K562 (cell line): ENCODE results near the gene IQUB. TPM values are rescaled to one million over a fixed set of nuclear protein-coding genes. Genes with fewer than 3 reads are reported as not detected.
A peak's percentile ranks its signal among the peaks of the same experiment; 100 is the strongest.

Experiments
- ATF2 ChIP-seq: sonication (generic); formaldehyde crosslinking; IDR thresholded peaks from 2 replicates; pipeline ENCODE4 v1.8.1; 2022; ENCODE audit warnings: missing genetic modification reagents
- CBFA2T2 ChIP-seq: fragments of 450-650 bp; conservative IDR thresholded peaks from 2 replicates; pipeline ENCODE4 v1.6.1; 2017; ENCODE audit warnings: mild to moderate bottlenecking
- E2F4 ChIP-seq: sonication (generic); formaldehyde crosslinking; IDR thresholded peaks from 2 replicates; pipeline ENCODE4 v1.8.0; 2022; ENCODE audit warnings: mild to moderate bottlenecking, low read depth, missing genetic modification reagents
- ELF4 ChIP-seq: fragments of 450-650 bp; formaldehyde crosslinking; IDR thresholded peaks from 2 replicates; pipeline ENCODE4 v1.4.0; 2022; ENCODE audit warnings: missing genetic modification characterization
- FIP1L1 ChIP-seq: fragments of 200-400 bp; formaldehyde crosslinking; IDR thresholded peaks from 2 replicates; pipeline ENCODE4 v1.6.1; 2018; ENCODE audit warnings: mild to moderate bottlenecking, low read depth, low read length; ENCODE audit not compliant: poor library complexity, severe bottlenecking
- IRF1 ChIP-seq: sonication (generic); formaldehyde crosslinking; IDR thresholded peaks from 2 replicates; pipeline ENCODE4 v1.8.0; 2022; ENCODE audit warnings: missing genetic modification reagents, mild to moderate bottlenecking, borderline replicate concordance
- JUND ChIP-seq, 2 experiments: IDR thresholded peaks; 2 replicates in 1 of 2; 3 replicates in 1 of 2; pipeline ENCODE4 v1.6.1; 2011; ENCODE audit warnings: borderline replicate concordance in 2 of 2, low read depth in 2 of 2, low read length in 2 of 2, improper control_type of control experiment in 1 of 2, missing biosample characterization in 1 of 2, missing genetic modification characterization in 1 of 2, missing genetic modification reagents in 1 of 2
- KDM4B ChIP-seq, 2 experiments: fragments of 450-650 bp in 1 of 2; sonication (generic) in 1 of 2; IDR thresholded peaks; 2 replicates each; pipeline ENCODE4 v1.6.1; 2016 to 2017; ENCODE audit warnings: borderline replicate concordance in 2 of 2, antibody characterized with exemption in 1 of 2, low read depth in 1 of 2, mild to moderate bottlenecking in 1 of 2
- KDM5B ChIP-seq: fragments of 200-600 bp; sonication (generic); IDR thresholded peaks from 2 replicates; pipeline ENCODE4 v1.6.1; 2012; ENCODE audit warnings: low read depth, mild to moderate bottlenecking, moderate library complexity, low read length, control low read depth, inconsistent platforms; ENCODE audit not compliant: insufficient replicate concordance
- LEF1 ChIP-seq: fragments of 450-650 bp; IDR thresholded peaks from 2 replicates; pipeline ENCODE4 v1.6.1; 2016; ENCODE audit warnings: mild to moderate bottlenecking
- MIER1 ChIP-seq: fragments of 450-650 bp; IDR thresholded peaks from 2 replicates; pipeline ENCODE4 v1.6.1; 2016; ENCODE audit warnings: antibody characterized with exemption, mild to moderate bottlenecking, low read depth
- MYNN ChIP-seq, 2 experiments: sonication (generic); formaldehyde crosslinking in 1 of 2; IDR thresholded peaks; 2 replicates each; pipeline versions ENCODE4 v1.5.0 to v1.6.1; 2016 to 2020; ENCODE audit warnings: antibody characterized with exemption in 1 of 2, missing genetic modification reagents in 1 of 2
- NFE2L1 ChIP-seq: fragments of 450-650 bp; IDR thresholded peaks from 2 replicates; pipeline ENCODE4 v1.6.1; 2016; ENCODE audit warnings: missing genetic modification characterization, low read depth, mild to moderate bottlenecking, missing compliant biosample characterization, moderate library complexity, borderline replicate concordance
- PHB ChIP-seq: fragments of 250-450 bp; sonication (Bioruptor Pico); IDR thresholded peaks from 2 replicates; pipeline ENCODE4 v1.5.0; 2021
- POLR3A ChIP-seq: IDR thresholded peaks from 2 replicates; pipeline ENCODE4 v1.6.1; 2011; ENCODE audit warnings: borderline replicate concordance, mild to moderate bottlenecking, moderate library complexity; ENCODE audit not compliant: insufficient read length, insufficient read depth; ENCODE audit errors: extremely low read depth
- PPARD ChIP-seq: fragments of 250-450 bp; sonication (Bioruptor Pico); IDR thresholded peaks from 2 replicates; pipeline ENCODE4 v1.8.0; 2022; ENCODE audit warnings: inconsistent platforms, mild to moderate bottlenecking, moderate library complexity
- STAT5A ChIP-seq: IDR thresholded peaks from 2 replicates; pipeline ENCODE4 v1.6.1; 2012; ENCODE audit warnings: low read length, inconsistent platforms, borderline replicate concordance
- STAT6 ChIP-seq: sonication (generic); formaldehyde crosslinking; IDR thresholded peaks from 2 replicates; pipeline ENCODE4 v1.8.1; 2023; ENCODE audit warnings: mild to moderate bottlenecking, missing genetic modification reagents
- YBX1 ChIP-seq: fragments of 450-650 bp; IDR thresholded peaks from 2 replicates; pipeline ENCODE4 v1.7.1; 2016; ENCODE audit warnings: mild to moderate bottlenecking
- ZNF75A ChIP-seq: fragments of 450-650 bp; formaldehyde crosslinking; IDR thresholded peaks from 2 replicates; pipeline ENCODE4 v1.4.0; 2020; ENCODE audit warnings: mild to moderate bottlenecking
- polyA plus RNA-seq, 8 experiments: library from polyadenylated mRNA; depleted of rRNA in 4 of 8; stranded (reverse) in 5 of 8; unstranded in 3 of 8; fragments of >200 nt; fragmentation: Nextera tagmentation in 2 of 8; fragmentation: Illumina TruSeq in 1 of 8; extraction: Ambion mirVana in 2 of 8; extraction: Trizol in 1 of 8; gene quantifications; 2 replicates each; pipeline versions ENCODE4 v1.2.1 to v1.2.3, GENCODE V29; 2011 to 2014; ENCODE audit warnings: inconsistent platforms in 1 of 8, missing spikeins in 1 of 8
- total RNA-seq, 7 experiments: library from RNA; depleted of rRNA in 6 of 7; stranded (reverse); fragments of >200 nt in 6 of 7; fragmentation: Illumina TruSeq in 2 of 7; extraction: Trizol in 2 of 7; gene quantifications; 2 replicates each; pipeline versions ENCODE4 v1.2.1 to v1.2.3, GENCODE V29; 2011 to 2021; ENCODE audit warnings: low replicate concordance in 1 of 7

IQUB gene
- total and polyA plus RNA-seq, 9 of the 15 experiments (the other 6 are each of a cell fraction or from before 2014, with no cell fraction given): 0.62 to 2.6 (median 1.4) TPM

- TF ChIP-seq E2F4 (CRISPR knock-in tag) (no peak), JUND (IDR thresholded peaks at IDR 0.05; ENCODE audit: borderline replicate concordance, low read depth, low read length) (no peak), JUND (tag; IDR thresholded peaks at IDR 0.05; ENCODE audit: borderline replicate concordance, low read depth, low read length) (no peak; the same call in 2 of the 3 replicates), LEF1 (no peak), POLR3A (no peak), STAT5A (no peak; the same call in 1 of the 2 replicates), KDM4B (IDR thresholded peaks at IDR 0.05; ENCODE audit: borderline replicate concordance in 2 of 2, low read depth in 1 of 2) (peak in 1 of 2 experiments; percentile 86; a peak in 1 of 4 replicates), ELF4 (CRISPR knock-in tag) (peak; percentile 98), CBFA2T2 (no peak), STAT6 (CRISPR knock-in tag) (peak; percentile 66; the same call in 1 of the 2 replicates), KDM5B (peak; percentile 58), YBX1 (no peak), PPARD (no peak), ATF2 (CRISPR knock-in tag) (no peak), PHB (CRISPR knock-in tag) (no peak), NFE2L1 (tag) (no peak), FIP1L1 (no peak), MYNN (IDR thresholded peaks at IDR 0.05) (peak; percentile 47; the same call in 1 of the 2 replicates), MYNN (CRISPR knock-in tag; IDR thresholded peaks at IDR 0.05) (no peak), IRF1 (CRISPR knock-in tag) (no peak), ZNF75A (CRISPR knock-in tag) (no peak), MIER1 (no peak)
These were observed at the start of gene IQUB (continued) for GRCh38 chr7:123534383-123535260.
